Fibroblast of upper back skin (primary cell): ENCODE results near the gene PLCH2.

Source experiments
- DNase-seq: peaks from one replicate; pipeline ENCODE4 v3.0.0-alpha.2; 2013

The PLCH2 gene

GRCh38 chr1:2517966-2518365 lies 41.9 kb downstream of the PLCH2 start:
- no peak for DNase-seq

- DNase-seq: no peak
Measured at GRCh38 chr1:2518528-2518927, 42.4 kb downstream of the PLCH2 start.

GRCh38 chr1:2519029-2519685 lies 43.1 kb downstream of the PLCH2 start:
- DNase-seq: no peak

GRCh38 chr1:2519729-2520128 lies 43.6 kb downstream of the PLCH2 start:
- DNase-seq: no peak

GRCh38 chr1:2520206-2520605 lies 44.1 kb downstream of the PLCH2 start:
- no peak for DNase-seq

- no peak for DNase-seq
Measured at GRCh38 chr1:2520806-2521205, 44.7 kb downstream of the PLCH2 start.

GRCh38 chr1:2522230-2522629 lies 46.1 kb downstream of the PLCH2 start:
- DNase-seq: no peak

GRCh38 chr1:2523191-2523890 lies 47.3 kb downstream of the PLCH2 start:
- no peak for DNase-seq

GRCh38 chr1:2523891-2524609 lies 48.0 kb downstream of the PLCH2 start:
- DNase-seq: no peak

GRCh38 chr1:2525572-2525919 lies 49.5 kb downstream of the PLCH2 start:
- DNase-seq: no peak

- peak; percentile 90 for DNase-seq
Measured at GRCh38 chr1:2525920-2526823, 50.1 kb downstream of the PLCH2 start, which contains the start of gene PANK4. Gene PANK4, minus strand, starts transcription at chr1:2526596. Its CDS starts 9 bp downstream, at chr1:2526587.

- DNase-seq: peak; percentile 16
Measured at GRCh38 chr1:2526824-2527555, 50.9 kb downstream of the PLCH2 start.

- DNase-seq: no peak
Measured at GRCh38 chr1:2527556-2527860, 51.4 kb downstream of the PLCH2 start.

GRCh38 chr1:2528016-2528415 lies 51.9 kb downstream of the PLCH2 start:
- no peak for DNase-seq

- no peak for DNase-seq
Measured at GRCh38 chr1:2528611-2528965, 52.5 kb downstream of the PLCH2 start.

- no peak for DNase-seq
Measured at GRCh38 chr1:2528966-2529783, 53.1 kb downstream of the PLCH2 start.

GRCh38 chr1:2529784-2530512 lies 53.9 kb downstream of the PLCH2 start, which contains the start of gene HES5:
Gene HES5, minus strand, starts transcription at chr1:2530263. Its CDS starts 99 bp downstream, at chr1:2530164.
- DNase-seq: no peak

GRCh38 chr1:2530513-2531361 lies 54.6 kb downstream of the PLCH2 start:
- no peak for DNase-seq

- no peak for DNase-seq
Measured at GRCh38 chr1:2532485-2533160, 56.5 kb downstream of the PLCH2 start.
